HEK293 (cell line): ENCODE data around the gene KRTAP9-9.

Source experiments
- CTCF ChIA-PET: fragments of 350-600 bp; formaldehyde crosslinking; extraction: SDS; loops from one replicate; lab custom pipeline; 2021; ENCODE audit warnings: antibody characterized with exemption; lab: Yijun Ruan, JAX
- POLR2A ChIA-PET: fragments of 300-600 bp; formaldehyde crosslinking; extraction: SDS; loops from one replicate; lab custom pipeline; 2020; ENCODE audit warnings: antibody characterized with exemption, inconsistent platforms; lab: Yijun Ruan, JAX
- H3K27ac ChIP-seq: fragments of 200-500 bp; sonication (Bioruptor generic); 2 replicates; pipeline ENCODE4 v1.5.1; 2014; ENCODE audit warnings: low read depth, low read length, control low read depth, inconsistent platforms; ENCODE audit errors: extremely low read depth
- H3K36me3 ChIP-seq, 2 experiments: fragments of 200-500 bp in 1 of 2; sonication (Bioruptor generic) in 1 of 2; 1 replicate in 1 of 2; 2 replicates in 1 of 2; pipeline ENCODE4 v1.5.1; 2014 to 2017; ENCODE audit warnings: inconsistent platforms in 2 of 2, low read length in 2 of 2; ENCODE audit not compliant: control insufficient read depth in 2 of 2, insufficient read depth in 1 of 2
- H3K4me1 ChIP-seq: fragments of 200-500 bp; sonication (Bioruptor generic); 2 replicates; pipeline ENCODE4 v1.5.1; 2014; ENCODE audit warnings: mild to moderate bottlenecking, low read length, inconsistent platforms; ENCODE audit not compliant: control insufficient read depth, insufficient read depth
- H3K4me3 ChIP-seq: 2 replicates; pipeline ENCODE4 v1.5.1; 2011; ENCODE audit warnings: low read depth, mild to moderate bottlenecking, control low read depth, low read length, moderate library complexity
- H3K9me3 ChIP-seq: fragments of 200-500 bp; sonication (Bioruptor generic); 2 replicates; pipeline ENCODE4 v1.5.1; 2014; ENCODE audit warnings: low read depth, low read length, inconsistent platforms; ENCODE audit not compliant: control insufficient read depth, insufficient read depth
- GFI1B ChIP-seq: fragments of 450-650 bp; formaldehyde crosslinking; IDR thresholded peaks from 2 replicates; pipeline ENCODE4 v1.5.1; 2016; ENCODE audit warnings: missing biosample characterization, missing genetic modification characterization
- GLI4 ChIP-seq: fragments of 450-650 bp; formaldehyde crosslinking; IDR thresholded peaks from 2 replicates; pipeline ENCODE4 v1.5.1; 2016; ENCODE audit warnings: missing biosample characterization, missing genetic modification characterization
- KLF17 ChIP-seq: fragments of 450-650 bp; formaldehyde crosslinking; IDR thresholded peaks from 2 replicates; pipeline ENCODE4 v1.5.1; 2016; ENCODE audit warnings: missing biosample characterization, missing genetic modification characterization
- SP3 ChIP-seq: fragments of 450-650 bp; formaldehyde crosslinking; IDR thresholded peaks from 2 replicates; pipeline ENCODE4 v1.5.1; 2016; ENCODE audit warnings: missing biosample characterization, missing genetic modification characterization
- ZBTB17 ChIP-seq: fragments of 450-650 bp; formaldehyde crosslinking; IDR thresholded peaks from 2 replicates; pipeline ENCODE4 v1.5.1; 2016; ENCODE audit warnings: missing biosample characterization, missing genetic modification characterization
- ZBTB8A ChIP-seq: fragments of 450-650 bp; formaldehyde crosslinking; IDR thresholded peaks from 2 replicates; pipeline ENCODE4 v1.5.1; 2016; ENCODE audit warnings: missing biosample characterization, missing genetic modification characterization
- ZFP41 ChIP-seq: fragments of 450-650 bp; formaldehyde crosslinking; IDR thresholded peaks from 2 replicates; pipeline ENCODE4 v1.5.1; 2016; ENCODE audit warnings: missing biosample characterization, missing genetic modification characterization, borderline replicate concordance
- ZNF19 ChIP-seq: fragments of 450-650 bp; formaldehyde crosslinking; IDR thresholded peaks from 2 replicates; pipeline ENCODE4; 2016; ENCODE audit warnings: missing biosample characterization, missing genetic modification characterization, low read depth
- ZNF280D ChIP-seq: fragments of 450-650 bp; formaldehyde crosslinking; IDR thresholded peaks from 2 replicates; pipeline ENCODE4 v1.5.1; 2016; ENCODE audit warnings: missing biosample characterization, missing genetic modification characterization
- ZNF302 ChIP-seq: fragments of 450-650 bp; formaldehyde crosslinking; IDR thresholded peaks from 2 replicates; pipeline ENCODE4 v1.5.1; 2016; ENCODE audit warnings: missing biosample characterization, missing genetic modification characterization, low read depth
- ZNF561 ChIP-seq: fragments of 450-650 bp; IDR thresholded peaks from 2 replicates; pipeline ENCODE4 v1.5.1; 2018; ENCODE audit warnings: missing biosample characterization, missing genetic modification characterization, borderline replicate concordance
- ZNF585B ChIP-seq: fragments of 450-650 bp; formaldehyde crosslinking; IDR thresholded peaks from 2 replicates; pipeline ENCODE4 v1.5.1; 2016; ENCODE audit warnings: missing biosample characterization, missing genetic modification characterization
- ZNF660 ChIP-seq: fragments of 450-650 bp; IDR thresholded peaks from 2 replicates; pipeline ENCODE4 v1.5.1; 2018; ENCODE audit warnings: missing biosample characterization, mild to moderate bottlenecking, missing genetic modification characterization
- ZNF747 ChIP-seq: fragments of 450-650 bp; formaldehyde crosslinking; IDR thresholded peaks from 2 replicates; pipeline ENCODE4 v1.5.1; 2016; ENCODE audit warnings: missing biosample characterization, missing genetic modification characterization
- ZNF768 ChIP-seq: fragments of 450-650 bp; formaldehyde crosslinking; IDR thresholded peaks from 2 replicates; pipeline ENCODE4 v1.5.1; 2018; ENCODE audit warnings: missing biosample characterization, mild to moderate bottlenecking, missing genetic modification characterization
- ZNF776 ChIP-seq: fragments of 450-650 bp; formaldehyde crosslinking; IDR thresholded peaks from 2 replicates; pipeline ENCODE4 v1.5.0; 2017; ENCODE audit warnings: missing biosample characterization, missing genetic modification characterization, borderline replicate concordance
- ZNF777 ChIP-seq: fragments of 450-650 bp; formaldehyde crosslinking; IDR thresholded peaks from 2 replicates; pipeline ENCODE4 v1.5.1; 2017; ENCODE audit warnings: missing biosample characterization, missing genetic modification characterization, borderline replicate concordance
- ZNF792 ChIP-seq: fragments of 450-650 bp; formaldehyde crosslinking; IDR thresholded peaks from 2 replicates; pipeline ENCODE4 v1.5.1; 2016; ENCODE audit warnings: missing biosample characterization, missing genetic modification characterization
- TF ChIP-seq, protein P1 (sequence below): fragments of 450-650 bp; formaldehyde crosslinking; IDR thresholded peaks from 2 replicates; pipeline ENCODE4 v1.5.1; 2016; ENCODE audit warnings: missing biosample characterization, missing genetic modification characterization
- TF ChIP-seq, protein P2 (sequence below): fragments of 450-650 bp; formaldehyde crosslinking; IDR thresholded peaks from 2 replicates; pipeline ENCODE4 v1.5.1; 2016; ENCODE audit warnings: missing biosample characterization, missing genetic modification characterization
- TF ChIP-seq, protein P3 (sequence below): fragments of 450-650 bp; formaldehyde crosslinking; conservative IDR thresholded peaks from 2 replicates; pipeline ENCODE4 v1.5.1; 2016; ENCODE audit warnings: low read depth, missing biosample characterization, missing genetic modification characterization
- TF ChIP-seq, protein P4 (sequence below): fragments of 450-650 bp; formaldehyde crosslinking; IDR thresholded peaks from 2 replicates; pipeline ENCODE4 v1.5.1; 2016; ENCODE audit warnings: missing biosample characterization, missing genetic modification characterization

Gene KRTAP9-9

DNA sequence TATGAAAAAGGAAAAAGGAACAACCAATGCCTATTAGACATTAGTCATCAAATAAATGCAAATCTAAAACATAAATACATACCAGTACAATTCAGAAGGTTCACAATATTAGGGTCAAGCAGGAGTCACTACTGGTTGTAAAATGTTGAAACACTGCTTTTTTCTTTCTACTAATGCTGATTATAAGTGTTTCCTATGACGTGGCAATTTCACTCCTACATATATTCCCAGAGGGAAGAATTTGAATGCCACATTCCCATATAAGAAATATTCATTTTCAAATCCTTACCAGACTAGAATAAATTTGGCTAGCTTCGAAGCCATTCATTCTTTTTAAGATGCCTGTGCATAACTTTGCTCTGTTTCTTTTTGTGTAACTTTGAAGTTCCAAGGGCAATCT lies 31.4 kb upstream of the KRTAP9-9 start (continued):
- TF ChIP-seq, protein P1, sequence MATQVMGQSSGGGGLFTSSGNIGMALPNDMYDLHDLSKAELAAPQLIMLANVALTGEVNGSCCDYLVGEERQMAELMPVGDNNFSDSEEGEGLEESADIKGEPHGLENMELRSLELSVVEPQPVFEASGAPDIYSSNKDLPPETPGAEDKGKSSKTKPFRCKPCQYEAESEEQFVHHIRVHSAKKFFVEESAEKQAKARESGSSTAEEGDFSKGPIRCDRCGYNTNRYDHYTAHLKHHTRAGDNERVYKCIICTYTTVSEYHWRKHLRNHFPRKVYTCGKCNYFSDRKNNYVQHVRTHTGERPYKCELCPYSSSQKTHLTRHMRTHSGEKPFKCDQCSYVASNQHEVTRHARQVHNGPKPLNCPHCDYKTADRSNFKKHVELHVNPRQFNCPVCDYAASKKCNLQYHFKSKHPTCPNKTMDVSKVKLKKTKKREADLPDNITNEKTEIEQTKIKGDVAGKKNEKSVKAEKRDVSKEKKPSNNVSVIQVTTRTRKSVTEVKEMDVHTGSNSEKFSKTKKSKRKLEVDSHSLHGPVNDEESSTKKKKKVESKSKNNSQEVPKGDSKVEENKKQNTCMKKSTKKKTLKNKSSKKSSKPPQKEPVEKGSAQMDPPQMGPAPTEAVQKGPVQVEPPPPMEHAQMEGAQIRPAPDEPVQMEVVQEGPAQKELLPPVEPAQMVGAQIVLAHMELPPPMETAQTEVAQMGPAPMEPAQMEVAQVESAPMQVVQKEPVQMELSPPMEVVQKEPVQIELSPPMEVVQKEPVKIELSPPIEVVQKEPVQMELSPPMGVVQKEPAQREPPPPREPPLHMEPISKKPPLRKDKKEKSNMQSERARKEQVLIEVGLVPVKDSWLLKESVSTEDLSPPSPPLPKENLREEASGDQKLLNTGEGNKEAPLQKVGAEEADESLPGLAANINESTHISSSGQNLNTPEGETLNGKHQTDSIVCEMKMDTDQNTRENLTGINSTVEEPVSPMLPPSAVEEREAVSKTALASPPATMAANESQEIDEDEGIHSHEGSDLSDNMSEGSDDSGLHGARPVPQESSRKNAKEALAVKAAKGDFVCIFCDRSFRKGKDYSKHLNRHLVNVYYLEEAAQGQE (tag by site-specific recombination) = no peak
- TF ChIP-seq ZNF19 = no peak
- no peak for TF ChIP-seq ZNF561 (tag by site-specific recombination)
- no peak for TF ChIP-seq ZNF660 (tag by site-specific recombination)

- H3K36me3 ChIP-seq = no peaks in the 10 kb centered on the region
- TF ChIP-seq ZNF777 (tag by site-specific recombination) (no peak), ZNF776 (no peak), ZBTB8A (no peak), SP3 (tag by site-specific recombination) (no peak), GLI4 (tag by site-specific recombination) (no peak), GFI1B (no peak), ZNF585B (tag by site-specific recombination) (no peak), ZFP41 (no peak), ZNF792 (tag by site-specific recombination) (no peak), ZBTB17 (tag by site-specific recombination) (no peak), ZNF302 (no peak), KLF17 (tag by site-specific recombination) (no peak), ZNF747 (no peak), ZNF280D (tag by site-specific recombination) (no peak), ZNF768 (tag by site-specific recombination) (no peak)
- TF ChIP-seq, protein P2, sequence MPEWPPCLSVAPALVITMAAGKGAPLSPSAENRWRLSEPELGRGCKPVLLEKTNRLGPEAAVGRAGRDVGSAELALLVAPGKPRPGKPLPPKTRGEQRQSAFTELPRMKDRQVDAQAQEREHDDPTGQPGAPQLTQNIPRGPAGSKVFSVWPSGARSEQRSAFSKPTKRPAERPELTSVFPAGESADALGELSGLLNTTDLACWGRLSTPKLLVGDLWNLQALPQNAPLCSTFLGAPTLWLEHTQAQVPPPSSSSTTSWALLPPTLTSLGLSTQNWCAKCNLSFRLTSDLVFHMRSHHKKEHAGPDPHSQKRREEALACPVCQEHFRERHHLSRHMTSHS = no peak
- TF ChIP-seq, protein P3, sequence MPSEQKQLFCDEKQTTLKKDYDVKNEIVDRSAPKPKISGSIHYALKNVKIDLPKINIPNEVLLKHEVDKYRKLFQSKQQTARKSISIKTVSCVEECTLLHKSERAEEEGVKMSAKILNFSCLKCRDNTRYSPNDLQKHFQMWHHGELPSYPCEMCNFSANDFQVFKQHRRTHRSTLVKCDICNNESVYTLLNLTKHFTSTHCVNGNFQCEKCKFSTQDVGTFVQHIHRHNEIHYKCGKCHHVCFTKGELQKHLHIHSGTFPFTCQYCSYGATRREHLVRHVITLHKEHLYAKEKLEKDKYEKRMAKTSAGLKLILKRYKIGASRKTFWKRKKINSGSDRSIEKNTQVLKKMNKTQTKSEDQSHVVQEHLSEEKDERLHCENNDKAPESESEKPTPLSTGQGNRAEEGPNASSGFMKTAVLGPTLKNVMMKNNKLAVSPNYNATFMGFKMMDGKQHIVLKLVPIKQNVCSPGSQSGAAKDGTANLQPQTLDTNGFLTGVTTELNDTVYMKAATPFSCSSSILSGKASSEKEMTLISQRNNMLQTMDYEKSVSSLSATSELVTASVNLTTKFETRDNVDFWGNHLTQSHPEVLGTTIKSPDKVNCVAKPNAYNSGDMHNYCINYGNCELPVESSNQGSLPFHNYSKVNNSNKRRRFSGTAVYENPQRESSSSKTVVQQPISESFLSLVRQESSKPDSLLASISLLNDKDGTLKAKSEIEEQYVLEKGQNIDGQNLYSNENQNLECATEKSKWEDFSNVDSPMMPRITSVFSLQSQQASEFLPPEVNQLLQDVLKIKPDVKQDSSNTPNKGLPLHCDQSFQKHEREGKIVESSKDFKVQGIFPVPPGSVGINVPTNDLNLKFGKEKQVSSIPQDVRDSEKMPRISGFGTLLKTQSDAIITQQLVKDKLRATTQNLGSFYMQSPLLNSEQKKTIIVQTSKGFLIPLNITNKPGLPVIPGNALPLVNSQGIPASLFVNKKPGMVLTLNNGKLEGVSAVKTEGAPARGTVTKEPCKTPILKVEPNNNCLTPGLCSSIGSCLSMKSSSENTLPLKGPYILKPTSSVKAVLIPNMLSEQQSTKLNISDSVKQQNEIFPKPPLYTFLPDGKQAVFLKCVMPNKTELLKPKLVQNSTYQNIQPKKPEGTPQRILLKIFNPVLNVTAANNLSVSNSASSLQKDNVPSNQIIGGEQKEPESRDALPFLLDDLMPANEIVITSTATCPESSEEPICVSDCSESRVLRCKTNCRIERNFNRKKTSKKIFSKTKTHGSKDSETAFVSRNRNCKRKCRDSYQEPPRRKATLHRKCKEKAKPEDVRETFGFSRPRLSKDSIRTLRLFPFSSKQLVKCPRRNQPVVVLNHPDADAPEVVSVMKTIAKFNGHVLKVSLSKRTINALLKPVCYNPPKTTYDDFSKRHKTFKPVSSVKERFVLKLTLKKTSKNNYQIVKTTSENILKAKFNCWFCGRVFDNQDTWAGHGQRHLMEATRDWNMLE (tag by site-specific recombination) = no peak
- TF ChIP-seq, protein P4, sequence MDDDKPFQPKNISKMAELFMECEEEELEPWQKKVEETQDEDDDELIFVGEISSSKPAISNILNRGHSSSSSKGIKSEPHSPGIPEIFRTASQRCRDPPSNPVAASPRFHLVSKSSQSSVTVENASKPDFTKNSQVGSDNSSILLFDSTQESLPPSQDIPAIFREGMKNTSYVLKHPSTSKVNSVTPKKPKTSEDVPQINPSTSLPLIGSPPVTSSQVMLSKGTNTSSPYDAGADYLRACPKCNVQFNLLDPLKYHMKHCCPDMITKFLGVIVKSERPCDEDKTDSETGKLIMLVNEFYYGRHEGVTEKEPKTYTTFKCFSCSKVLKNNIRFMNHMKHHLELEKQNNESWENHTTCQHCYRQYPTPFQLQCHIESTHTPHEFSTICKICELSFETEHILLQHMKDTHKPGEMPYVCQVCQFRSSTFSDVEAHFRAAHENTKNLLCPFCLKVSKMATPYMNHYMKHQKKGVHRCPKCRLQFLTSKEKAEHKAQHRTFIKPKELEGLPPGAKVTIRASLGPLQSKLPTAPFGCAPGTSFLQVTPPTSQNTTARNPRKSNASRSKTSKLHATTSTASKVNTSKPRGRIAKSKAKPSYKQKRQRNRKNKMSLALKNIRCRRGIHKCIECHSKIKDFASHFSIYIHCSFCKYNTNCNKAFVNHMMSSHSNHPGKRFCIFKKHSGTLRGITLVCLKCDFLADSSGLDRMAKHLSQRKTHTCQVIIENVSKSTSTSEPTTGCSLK = no peak
- no peaks in the 10 kb centered on the region for H3K4me1 ChIP-seq
- ChIA-PET CTCF (interaction anchor here (0.7 kb wide), 1 partner anchor 444 kb away, joined by 3 read pairs; no protein-coding TSS in a partner anchor), POLR2A (no interaction called here)
- no peak overlapping the region for H3K4me3 ChIP-seq
- H3K27ac ChIP-seq = no peak overlapping the region
- H3K9me3 ChIP-seq = no peaks in the 10 kb centered on the region
Observed at GRCh38 chr17:41226051-41226450, 29.1 kb upstream of the KRTAP9-9 start.
